ENCODE measurements around the gene TMEM132A.

- no peak for TF ChIP-seq CTCF (IDR thresholded peaks at IDR 0.05; ENCODE audit: low read length)
- no peak for TF ChIP-seq EZH2 (optimal IDR thresholded peaks at IDR 0.05; ENCODE audit: low read depth, low read length)
These were observed 7.0 kb upstream of the TMEM132A start for GRCh38 chr11:60917267-60917666.
